AG09309 (cell line): ENCODE measurements around the gene CCBE1.
A peak's percentile ranks its signal among the peaks of the same experiment; 100 is the strongest.

Experiments used
- DNase-seq: peaks from one replicate; pipeline ENCODE4 v3.0.0-alpha.2; 2010; ENCODE audit warnings: low read depth
- H3K4me3 ChIP-seq: 2 replicates; pipeline ENCODE4 v1.5.1; 2011; ENCODE audit warnings: mild to moderate bottlenecking, low read depth, low read length, moderate library complexity; ENCODE audit not compliant: control insufficient read depth
- TF ChIP-seq, protein P1 (sequence below): IDR thresholded peaks from 2 replicates; pipeline ENCODE4 v1.5.1; 2011; ENCODE audit warnings: mild to moderate bottlenecking, low read depth, low read length, inconsistent platforms; ENCODE audit not compliant: insufficient read depth, control insufficient read depth; ENCODE audit errors: missing control alignments

CCBE1 gene

DNA sequence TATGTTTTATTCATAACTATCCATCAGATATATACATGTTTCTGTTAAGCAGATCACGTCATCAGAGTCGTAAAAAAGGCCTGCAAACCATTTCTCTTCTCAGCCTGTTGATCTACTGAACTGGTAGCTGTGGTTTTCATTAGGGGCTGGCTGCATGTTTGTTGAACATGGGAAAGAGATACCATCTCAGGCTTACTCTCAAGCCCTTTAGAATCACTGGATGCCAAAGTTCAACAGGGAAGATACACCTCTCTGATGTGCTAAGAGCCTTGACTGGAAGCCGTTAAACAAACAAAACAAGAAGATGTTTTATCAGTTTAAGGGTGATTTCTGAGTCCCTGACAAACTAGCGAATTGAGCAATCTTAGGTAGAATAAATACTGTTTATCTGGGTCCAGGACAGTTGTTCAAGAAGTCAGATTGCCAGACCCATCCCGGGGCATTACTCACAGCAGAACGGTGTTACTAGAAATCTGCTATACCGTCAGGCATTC lies 243.7 kb downstream of the CCBE1 start:
- TF ChIP-seq, protein P1, sequence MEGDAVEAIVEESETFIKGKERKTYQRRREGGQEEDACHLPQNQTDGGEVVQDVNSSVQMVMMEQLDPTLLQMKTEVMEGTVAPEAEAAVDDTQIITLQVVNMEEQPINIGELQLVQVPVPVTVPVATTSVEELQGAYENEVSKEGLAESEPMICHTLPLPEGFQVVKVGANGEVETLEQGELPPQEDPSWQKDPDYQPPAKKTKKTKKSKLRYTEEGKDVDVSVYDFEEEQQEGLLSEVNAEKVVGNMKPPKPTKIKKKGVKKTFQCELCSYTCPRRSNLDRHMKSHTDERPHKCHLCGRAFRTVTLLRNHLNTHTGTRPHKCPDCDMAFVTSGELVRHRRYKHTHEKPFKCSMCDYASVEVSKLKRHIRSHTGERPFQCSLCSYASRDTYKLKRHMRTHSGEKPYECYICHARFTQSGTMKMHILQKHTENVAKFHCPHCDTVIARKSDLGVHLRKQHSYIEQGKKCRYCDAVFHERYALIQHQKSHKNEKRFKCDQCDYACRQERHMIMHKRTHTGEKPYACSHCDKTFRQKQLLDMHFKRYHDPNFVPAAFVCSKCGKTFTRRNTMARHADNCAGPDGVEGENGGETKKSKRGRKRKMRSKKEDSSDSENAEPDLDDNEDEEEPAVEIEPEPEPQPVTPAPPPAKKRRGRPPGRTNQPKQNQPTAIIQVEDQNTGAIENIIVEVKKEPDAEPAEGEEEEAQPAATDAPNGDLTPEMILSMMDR = no peak
- no peak for DNase-seq
- no peak overlapping the region for H3K4me3 ChIP-seq

DNA sequence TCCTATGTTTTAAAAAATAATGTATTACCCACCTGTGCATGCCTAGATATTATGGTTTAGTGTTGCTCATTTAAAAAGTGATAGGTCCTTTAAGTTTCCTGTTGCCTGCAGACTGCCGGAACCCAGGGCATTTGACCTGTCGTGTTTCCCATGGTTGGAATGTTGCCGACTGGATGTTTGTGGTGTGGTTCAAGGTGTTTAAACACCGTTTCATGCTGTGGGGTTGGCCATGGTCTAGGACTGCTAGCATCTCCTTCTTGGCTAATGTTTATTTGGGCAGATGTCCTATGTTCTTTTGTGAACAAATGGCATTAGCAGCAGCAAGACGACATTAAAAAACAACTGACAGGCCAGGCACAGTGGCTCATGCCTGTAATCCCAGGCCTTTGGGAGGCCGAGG lies 245.3 kb downstream of the CCBE1 start:
- no peak for DNase-seq
- TF ChIP-seq, protein P1 = no peak
- no peak overlapping the region for H3K4me3 ChIP-seq

DNA sequence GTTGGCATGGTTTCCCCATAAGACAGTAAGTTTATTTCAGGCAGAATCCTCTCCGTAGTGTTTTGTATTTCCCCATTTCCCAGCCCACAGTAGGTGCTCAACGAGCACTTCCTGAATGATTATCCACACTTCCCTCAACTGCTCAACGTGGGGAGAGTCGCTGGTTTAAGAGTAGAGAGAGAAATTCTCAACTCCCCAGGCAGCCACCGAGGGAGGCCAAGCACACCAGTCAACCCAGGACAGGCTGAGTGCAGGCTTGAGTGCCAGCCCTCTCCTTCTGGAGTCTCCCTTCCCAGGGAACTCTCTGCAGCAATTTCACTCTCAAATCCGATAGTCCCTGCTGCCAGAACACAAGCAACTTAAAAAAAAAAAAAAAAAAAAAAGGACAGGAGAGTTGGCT lies 246.2 kb downstream of the CCBE1 start:
- H3K4me3 ChIP-seq = no peak overlapping the region
- TF ChIP-seq, protein P1 = no peak
- DNase-seq = no peak

DNA sequence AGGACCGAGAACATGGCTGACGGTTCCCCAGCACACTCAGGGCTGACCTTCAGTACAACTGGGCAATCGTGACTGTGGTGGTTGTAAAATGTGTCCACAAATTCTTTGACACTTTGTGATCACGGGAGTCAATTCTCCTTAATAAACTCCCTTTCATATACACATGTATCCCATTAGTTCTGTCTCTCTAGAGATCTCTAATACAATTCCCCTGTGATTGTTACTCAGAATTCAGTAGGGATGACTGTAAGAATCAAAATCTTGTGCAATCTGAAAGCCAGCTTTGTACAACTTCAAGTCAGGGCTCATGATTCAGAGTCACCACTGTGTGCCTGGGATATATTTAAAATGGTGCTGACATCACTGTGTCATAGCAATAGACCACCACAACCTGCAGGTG lies 248.7 kb downstream of the CCBE1 start:
- peak; percentile 61 for DNase-seq
- TF ChIP-seq, protein P1 = no peak
- no peak overlapping the region for H3K4me3 ChIP-seq

DNA sequence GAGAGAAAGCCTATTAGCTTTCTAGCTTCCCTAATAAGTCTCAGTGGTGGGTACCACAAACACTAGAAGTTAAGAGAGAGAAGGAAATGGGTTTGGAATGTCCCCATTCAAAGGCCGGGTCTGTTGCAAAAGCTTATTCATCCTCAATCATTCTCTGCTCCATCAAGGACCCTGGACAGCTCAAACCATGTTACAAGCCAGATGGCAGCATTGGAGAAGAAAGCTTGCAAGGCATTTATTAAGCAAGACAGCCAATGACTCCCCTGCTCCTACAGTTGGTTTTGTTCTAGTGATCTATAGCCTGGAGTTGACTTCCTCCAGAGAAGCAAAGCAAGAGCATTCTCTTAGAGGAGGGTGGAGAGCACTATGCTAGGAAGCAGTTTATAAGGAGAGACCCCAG lies 251.2 kb downstream of the CCBE1 start:
- TF ChIP-seq, protein P1 = no peak
- peak; percentile 11 for DNase-seq
- no peak overlapping the region for H3K4me3 ChIP-seq

DNA sequence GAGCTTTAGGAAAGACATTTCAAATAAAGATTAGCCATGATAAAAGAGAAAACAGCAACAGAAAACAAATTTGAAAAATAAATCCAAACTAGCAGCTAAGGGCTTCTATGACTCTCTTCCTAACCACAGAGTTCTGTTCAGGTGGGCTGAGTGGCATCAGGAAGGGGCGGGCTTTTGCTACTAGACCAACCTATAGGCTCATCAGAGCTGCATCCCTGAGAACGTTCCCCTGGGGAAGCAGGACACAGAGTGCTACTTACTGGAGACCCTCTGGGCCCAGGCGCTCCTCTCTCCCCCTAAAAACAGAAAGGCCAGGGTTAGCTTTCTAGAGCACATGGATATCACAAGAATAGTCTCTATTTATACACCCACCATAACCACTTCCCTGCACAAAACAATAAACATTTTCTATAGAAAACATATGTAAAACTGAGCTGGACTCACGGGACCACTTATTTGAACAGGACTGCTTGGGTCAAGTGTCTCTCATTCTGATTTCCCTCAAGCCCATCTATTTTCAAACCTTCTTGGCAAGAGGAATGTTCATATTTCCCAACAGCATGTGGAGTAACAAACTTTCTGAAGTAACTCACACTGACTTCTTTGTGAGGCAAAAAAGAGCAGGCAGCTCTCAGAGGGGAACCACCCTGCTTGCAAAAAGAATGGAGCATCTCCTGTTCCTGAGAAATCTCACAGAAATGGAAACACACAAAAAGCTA lies 259.2 kb downstream of the CCBE1 start:
- DNase-seq = no peak
- H3K4me3 ChIP-seq = no peak overlapping the region
- TF ChIP-seq, protein P1 = no peak
